Iris pigment epithelial cell (primary cell): ENCODE measurements around the gene CYP11A1.
A peak's percentile ranks its signal among the peaks of the same experiment; 100 is the strongest.
"Not testable (repeated sequence)": the region's sequence is repeated elsewhere in the genome, so short reads cannot be mapped to it uniquely, and the experiment has no call there.

Experiments
- DNase-seq: peaks from one replicate; pipeline ENCODE4 v3.0.0-alpha.2; 2011; ENCODE audit warnings: low read depth

Gene CYP11A1

DNA sequence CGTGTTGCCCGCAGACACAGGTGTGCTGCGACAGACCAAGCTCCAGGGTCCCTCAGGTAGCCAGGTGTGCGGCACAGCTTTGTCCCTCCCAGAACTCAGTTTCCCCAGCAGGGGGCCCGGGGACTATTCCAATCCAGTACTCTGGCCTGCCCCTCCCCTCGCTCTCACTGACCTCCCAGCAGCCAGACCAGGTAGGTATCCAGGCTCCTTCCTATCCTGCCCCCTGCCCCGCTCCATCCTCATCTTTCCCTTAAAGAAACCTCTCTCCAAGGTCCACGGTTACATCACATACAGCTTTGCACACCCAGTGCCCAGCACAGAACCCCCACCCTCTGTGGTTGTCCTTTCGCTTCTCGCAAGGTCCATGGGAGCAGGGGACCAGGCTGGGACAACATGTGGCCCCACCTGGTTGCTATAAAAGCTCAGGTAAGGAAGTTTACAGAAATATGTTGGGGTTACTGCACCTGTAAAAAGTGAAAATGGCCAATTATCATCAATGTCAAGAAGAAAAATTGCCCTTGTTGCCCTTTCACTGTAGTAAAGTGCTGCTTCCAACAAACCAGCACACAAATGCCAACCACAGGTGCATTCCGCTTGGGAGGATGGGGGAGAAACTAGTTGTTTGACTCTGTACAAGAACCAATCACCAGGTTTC lies 7.3 kb upstream of the CYP11A1 start:
- no peak for DNase-seq

DNA sequence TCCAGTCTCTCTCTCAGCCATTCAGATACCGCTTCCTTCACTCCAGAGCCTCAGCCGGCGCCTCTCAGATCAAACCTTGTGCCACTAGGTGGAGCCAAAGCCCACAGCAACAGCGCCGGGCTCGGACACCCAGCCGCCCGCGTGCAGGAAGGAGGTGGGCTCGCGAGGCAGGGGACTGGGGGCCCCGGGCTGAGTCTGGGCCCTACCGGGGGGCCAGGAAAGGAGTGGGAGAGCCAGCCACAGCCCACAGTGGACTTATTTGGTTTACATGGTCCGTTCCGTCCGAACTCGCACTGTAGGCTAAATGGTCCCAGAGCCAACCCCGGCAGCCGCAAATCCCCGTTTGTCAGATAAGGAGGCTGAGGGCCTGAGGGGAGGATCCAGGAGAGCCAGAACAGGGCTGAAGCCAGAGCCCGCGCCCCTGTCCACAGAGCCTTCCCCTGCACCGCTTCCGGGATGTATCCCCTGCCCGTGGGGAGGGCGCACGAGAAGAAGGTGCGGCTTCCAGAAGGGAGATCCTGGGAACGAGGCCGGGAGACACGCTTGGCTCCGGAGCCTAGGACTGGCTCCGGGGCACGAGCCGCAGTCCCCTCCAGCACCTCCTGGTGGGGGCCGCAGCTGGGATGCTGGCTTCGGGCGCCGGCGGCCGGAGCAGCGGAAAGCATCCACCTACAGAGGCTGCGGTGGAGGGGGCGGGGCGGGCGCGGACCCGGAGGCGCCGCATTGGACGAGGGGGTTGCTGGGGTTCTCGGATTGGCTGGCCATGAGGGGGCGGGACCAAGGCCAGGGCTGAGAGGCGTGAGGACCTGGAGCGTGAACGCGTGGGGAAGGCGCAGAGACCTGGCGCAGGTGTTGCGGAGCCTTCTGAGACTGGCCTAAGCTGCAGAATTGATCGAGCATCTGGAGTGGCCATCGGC lies 6.5 kb upstream of the CYP11A1 start:
- DNase-seq: peak; percentile 86

DNA sequence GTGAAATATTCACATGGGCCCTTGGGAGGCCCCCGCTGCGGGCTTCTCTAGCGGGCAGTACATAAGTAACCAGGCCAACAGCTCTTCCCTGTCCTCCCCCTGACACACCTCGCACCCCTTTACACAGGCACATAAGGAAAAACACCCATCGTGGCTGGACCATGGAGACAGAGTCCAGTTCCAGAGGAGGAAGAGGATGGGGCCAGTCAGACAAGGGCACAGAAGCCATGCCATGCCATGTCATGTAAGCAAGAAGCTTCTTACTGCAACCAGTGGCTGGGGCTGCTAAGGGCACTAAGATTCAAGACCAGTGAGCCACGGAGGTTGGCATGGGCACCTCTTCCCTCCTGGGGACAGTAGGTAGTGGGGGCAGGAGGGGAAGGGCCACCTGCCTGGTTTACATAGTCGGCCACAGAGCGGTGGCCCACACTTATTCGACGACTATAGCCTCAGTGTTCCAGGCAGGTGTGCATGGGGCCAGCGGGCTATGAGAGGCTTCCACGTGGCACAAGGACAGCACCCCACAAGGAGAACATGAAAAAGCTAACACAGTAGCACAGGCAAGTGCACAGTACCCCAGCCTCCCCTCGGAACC lies 5.7 kb upstream of the CYP11A1 start:
- DNase-seq: no peak

DNA sequence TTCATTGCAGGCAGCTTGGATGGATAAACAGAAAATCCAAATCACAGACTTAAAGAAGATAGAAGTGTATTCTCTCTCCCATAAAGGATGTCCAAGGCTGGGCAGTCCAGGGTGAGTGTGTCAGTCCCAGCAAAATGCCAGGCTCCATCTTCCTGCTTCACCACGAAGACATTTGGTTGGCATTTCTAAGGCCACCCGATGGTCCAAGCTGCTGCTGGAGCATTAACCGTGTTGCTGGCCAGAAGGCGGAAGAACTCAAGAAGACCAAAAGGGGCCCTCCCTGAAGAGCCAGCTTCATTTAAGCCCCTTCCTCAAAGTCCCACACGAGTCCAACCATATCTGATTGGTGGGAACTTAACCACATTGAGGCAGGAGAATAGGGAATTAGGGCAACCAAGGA lies 3.0 kb upstream of the CYP11A1 start:
- no peak for DNase-seq

- DNase-seq: no peak
Measured at GRCh38 chr15:74369756-74370155, 2.3 kb upstream of the CYP11A1 start.

DNA sequence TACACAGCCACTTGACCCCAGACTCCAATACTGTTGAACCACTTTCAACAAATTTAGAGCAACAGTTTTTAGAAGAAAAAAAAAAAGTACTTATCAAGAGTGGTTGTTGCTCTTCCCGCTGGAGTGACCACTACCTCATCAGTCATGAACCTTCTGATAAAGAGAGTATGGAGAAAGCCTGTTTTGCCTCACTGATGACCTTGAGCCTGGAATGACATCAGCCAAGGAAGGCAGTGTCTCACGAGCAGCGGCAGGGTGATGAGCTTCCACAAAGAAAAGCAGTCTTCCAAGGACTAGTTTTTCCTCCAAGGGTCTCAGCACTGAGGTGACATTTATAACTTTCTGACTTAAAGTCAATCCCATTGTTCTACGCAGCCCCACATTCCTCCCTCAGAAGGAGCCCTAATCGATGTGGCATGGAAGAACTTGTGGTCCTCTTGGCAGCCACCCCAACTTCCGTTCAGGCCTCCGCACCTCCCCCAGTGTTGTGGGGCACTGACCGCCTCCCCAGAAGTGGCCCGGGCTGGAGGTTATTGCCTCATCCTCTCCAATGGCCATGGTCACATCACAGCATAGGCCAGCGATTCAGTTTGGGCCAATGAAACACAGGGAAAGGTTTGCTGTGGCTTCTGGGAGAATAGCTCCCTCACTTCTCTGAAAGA lies 1.8 kb upstream of the CYP11A1 start:
- no peak for DNase-seq

- DNase-seq: no peak
Measured at GRCh38 chr15:74368121-74368520, 675 bp upstream of the CYP11A1 start.

- peak; percentile 61 for DNase-seq
Measured at GRCh38 chr15:74365598-74366445, 1.6 kb downstream of the CYP11A1 start.

- DNase-seq: no peak
Measured at GRCh38 chr15:74364936-74365597, 2.4 kb downstream of the CYP11A1 start.

- no peak for DNase-seq
Measured at GRCh38 chr15:74362482-74362881, 5.0 kb downstream of the CYP11A1 start.

GRCh38 chr15:74360855-74361254 lies 6.6 kb downstream of the CYP11A1 start:
- DNase-seq: not testable (repeated sequence)

DNA sequence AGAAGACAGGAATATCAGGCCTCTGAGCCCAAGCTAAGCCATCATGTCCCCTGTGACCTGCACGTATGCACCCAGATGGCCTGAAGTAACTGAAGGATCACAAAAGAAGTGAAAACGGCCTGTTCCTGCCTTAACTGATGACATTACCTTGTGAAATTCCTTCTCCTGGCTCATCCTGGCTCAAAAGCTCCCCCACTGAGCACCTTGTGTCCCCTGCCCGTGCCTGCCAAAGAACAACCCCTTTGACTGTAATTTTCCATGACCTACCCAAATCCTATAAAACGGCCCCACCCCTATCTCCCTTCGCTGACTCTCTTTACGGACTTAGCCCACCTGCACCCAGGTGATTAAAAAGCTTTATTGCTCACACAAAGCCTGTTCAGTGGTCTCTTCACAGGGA lies 8.1 kb downstream of the CYP11A1 start:
- DNase-seq: not testable (repeated sequence)

GRCh38 chr15:74357514-74357913 lies 9.9 kb downstream of the CYP11A1 start:
- DNase-seq: peak; percentile 24

DNA sequence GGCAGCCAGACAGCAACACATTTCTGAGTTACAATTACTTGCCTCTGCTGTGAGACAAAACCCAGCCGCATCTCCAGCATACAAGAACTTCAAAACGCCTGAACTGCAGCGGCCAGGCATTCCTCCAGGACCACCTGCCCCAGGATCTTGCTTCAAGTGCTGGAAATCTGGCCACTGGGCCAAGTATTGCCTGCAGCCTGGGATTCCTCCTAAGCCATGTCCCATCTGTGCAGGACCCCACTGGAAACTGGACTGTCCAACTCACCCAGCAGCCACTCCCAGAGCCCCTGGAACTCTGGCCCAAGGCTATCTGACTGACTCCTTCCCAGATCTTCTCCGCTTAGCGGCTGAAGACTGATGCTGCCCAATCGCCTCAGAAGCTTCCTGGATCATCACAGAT lies 11.4 kb downstream of the CYP11A1 start:
- DNase-seq: not testable (repeated sequence)

GRCh38 chr15:74353992-74354391 lies 13.5 kb downstream of the CYP11A1 start:
- DNase-seq: not testable (repeated sequence)

DNA sequence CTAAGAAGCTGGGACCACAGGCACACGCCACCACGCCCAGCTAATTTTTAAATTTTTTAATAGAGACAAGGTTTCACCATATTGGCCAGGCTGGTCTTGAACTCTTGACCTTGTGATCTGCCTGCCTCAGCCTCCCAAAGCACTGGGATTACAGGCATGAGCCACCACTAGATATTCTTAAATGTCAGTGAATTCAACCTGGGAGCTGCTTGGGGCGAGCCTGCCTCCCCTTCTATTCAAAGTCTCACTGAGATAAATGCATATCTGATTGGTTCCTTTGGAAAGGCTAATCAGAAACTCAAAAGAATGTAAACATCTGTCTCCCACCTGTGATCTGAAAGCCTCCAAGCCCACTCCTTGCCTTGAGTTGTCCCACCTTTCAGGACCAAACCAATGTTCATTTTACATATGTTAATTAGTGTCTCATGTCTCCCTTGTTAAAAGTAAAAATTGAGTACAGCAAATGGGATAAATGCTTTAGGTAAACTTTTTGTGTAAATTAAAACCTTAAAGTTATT lies 15.0 kb downstream of the CYP11A1 start:
- DNase-seq: no peak

- DNase-seq: no peak
Measured at GRCh38 chr15:74351670-74352069, 15.8 kb downstream of the CYP11A1 start.

- no peak for DNase-seq
Measured at GRCh38 chr15:74350295-74351275, 16.9 kb downstream of the CYP11A1 start.

DNA sequence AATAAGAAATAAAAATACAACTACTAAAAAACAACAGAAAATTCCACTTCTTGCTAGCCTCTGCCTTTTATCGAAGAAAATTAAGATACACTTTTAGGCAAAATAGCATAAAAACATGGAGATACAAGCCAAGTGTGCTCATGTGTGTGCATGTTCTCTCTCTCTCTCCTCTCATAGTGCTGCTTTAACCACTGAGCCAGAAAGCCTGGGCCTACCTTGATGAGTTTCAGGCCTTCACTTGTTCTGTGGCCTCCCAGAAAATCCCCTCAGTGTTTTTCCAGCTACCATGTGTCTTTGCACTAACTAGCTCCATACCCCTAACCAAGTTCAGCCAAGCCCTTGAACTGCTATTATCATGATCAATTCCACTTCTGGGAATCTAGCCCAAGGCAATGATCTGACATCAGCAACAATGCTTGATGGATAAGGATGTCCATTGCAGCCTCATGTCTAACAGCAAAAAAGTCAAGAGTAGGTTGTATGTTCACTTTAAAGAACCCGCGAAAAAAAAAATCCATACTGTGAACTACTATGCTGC lies 18.1 kb downstream of the CYP11A1 start:
- no peak for DNase-seq
